GM21423 (cell line): Measurements from ENCODE around the gene NDUFB5.

ENCODE experiments used
- ATAC-seq: cut with Tn5 transposase; IDR thresholded peaks from one replicate; pipeline ENCODE4 v1.9.1; 2021; ENCODE audit warnings: mild to moderate bottlenecking, moderate library complexity; ENCODE audit not compliant: unreplicated experiment

The NDUFB5 gene

DNA sequence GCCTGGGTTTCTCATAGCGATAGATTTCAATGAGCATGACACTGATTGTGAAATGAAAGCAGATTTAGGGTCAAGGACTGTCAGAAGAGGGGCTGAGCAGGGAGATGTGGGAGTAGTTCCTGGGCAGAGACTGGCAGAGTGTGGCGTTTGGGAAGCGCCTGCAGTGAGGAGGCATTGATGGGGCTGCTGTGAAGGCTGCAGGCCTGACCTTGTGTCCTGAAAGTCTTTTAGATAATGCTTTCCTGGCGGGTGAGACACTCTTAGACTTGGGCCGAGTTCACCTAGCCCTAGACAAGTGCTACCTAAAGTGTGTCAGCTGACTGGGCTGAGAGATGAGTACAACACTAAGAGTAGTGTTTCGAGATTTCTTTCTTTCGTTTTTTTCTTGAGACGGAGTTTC, 68.9 kb downstream of the NDUFB5 start:
- ATAC-seq: no peak

DNA sequence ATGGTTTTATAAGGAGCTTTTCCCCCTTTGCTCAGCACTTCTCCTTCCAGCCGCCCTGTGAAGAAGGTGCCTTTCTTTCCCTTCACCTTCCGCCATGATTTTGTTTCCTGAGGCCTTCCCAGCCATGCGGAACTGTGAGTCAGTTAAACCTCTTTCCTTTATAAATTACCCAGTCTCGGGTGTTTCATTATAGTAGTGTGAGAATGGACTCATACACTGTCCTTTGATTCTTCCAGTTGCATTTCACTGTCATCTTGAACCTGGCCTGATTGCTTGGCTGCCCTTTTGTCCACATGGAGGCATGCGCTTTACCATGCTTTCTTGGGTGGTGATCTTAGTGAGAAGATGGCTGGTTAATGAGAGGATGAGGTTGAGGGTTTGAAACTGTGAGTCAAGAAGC, 71.5 kb downstream of the NDUFB5 start:
- no peak for ATAC-seq
